ENCODE measurements around the gene CACNA1H.
"Not testable (repeated sequence)": the region's sequence is repeated elsewhere in the genome, so short reads cannot be mapped to it uniquely, and the experiment has no call there.

GRCh38 chr16:1231301-1231700, 78.4 kb downstream of the CACNA1H start:
- TF ChIP-seq, protein P1, sequence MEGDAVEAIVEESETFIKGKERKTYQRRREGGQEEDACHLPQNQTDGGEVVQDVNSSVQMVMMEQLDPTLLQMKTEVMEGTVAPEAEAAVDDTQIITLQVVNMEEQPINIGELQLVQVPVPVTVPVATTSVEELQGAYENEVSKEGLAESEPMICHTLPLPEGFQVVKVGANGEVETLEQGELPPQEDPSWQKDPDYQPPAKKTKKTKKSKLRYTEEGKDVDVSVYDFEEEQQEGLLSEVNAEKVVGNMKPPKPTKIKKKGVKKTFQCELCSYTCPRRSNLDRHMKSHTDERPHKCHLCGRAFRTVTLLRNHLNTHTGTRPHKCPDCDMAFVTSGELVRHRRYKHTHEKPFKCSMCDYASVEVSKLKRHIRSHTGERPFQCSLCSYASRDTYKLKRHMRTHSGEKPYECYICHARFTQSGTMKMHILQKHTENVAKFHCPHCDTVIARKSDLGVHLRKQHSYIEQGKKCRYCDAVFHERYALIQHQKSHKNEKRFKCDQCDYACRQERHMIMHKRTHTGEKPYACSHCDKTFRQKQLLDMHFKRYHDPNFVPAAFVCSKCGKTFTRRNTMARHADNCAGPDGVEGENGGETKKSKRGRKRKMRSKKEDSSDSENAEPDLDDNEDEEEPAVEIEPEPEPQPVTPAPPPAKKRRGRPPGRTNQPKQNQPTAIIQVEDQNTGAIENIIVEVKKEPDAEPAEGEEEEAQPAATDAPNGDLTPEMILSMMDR (IDR thresholded peaks at IDR 0.05; ENCODE audit: low read depth, low read length, poor library complexity, severe bottlenecking), result not testable (repeated sequence)
- TF ChIP-seq EZH2phosphoT487 (IDR thresholded peaks at IDR 0.05; ENCODE audit: borderline replicate concordance, low read length), result not testable (repeated sequence)

Measured in DOHH2 (cell line).